HFFc6 (cell line): ENCODE data around the gene RIOX2. TPM values are rescaled to one million over a fixed set of nuclear protein-coding genes. Genes with fewer than 3 reads are reported as not detected.

ENCODE experiments used
- DNase-seq: peaks from one replicate; pipeline ENCODE4 v3.0.0-alpha.2; 2018
- H3K27ac Mint-ChIP-seq: 2 replicates; pipeline ENCODE4 v1.8.0; 2020; ENCODE audit warnings: mild to moderate bottlenecking, mixed read lengths
- H3K27me3 Mint-ChIP-seq: 2 replicates; pipeline ENCODE4 v1.8.0; 2021; ENCODE audit warnings: mild to moderate bottlenecking, moderate library complexity, mixed read lengths; ENCODE audit not compliant: insufficient read depth
- H3K36me3 Mint-ChIP-seq: 2 replicates; pipeline ENCODE4 v1.8.0; 2021; ENCODE audit warnings: low read depth, mixed read lengths
- H3K4me1 Mint-ChIP-seq: 2 replicates; pipeline ENCODE4 v1.8.0; 2020; ENCODE audit warnings: low read depth, mixed read lengths
- H3K4me3 Mint-ChIP-seq: 2 replicates; pipeline ENCODE4 v1.8.0; 2020; ENCODE audit warnings: mild to moderate bottlenecking, moderate library complexity, mixed read lengths
- H3K9me3 Mint-ChIP-seq: 2 replicates; pipeline ENCODE4 v1.8.0; 2020; ENCODE audit warnings: mild to moderate bottlenecking, mixed read lengths
- total RNA-seq, 6 experiments: library from RNA; stranded (reverse); fragmentation: NEBNext Ultra II Directional; extraction: Animal tissue kit (Norgen Biotek cat#: 25700); gene quantifications; 2 replicates in 1 of 6; 3 replicates in 5 of 6; pipeline ENCODE4 v1.2.3, GENCODE V29; 2021
- TF ChIP-seq, protein P1 (sequence below): fragments of 200-600 bp; sonication (generic); IDR thresholded peaks from 2 replicates; pipeline ENCODE4 v1.5.0; 2021; ENCODE audit warnings: antibody characterized with exemption, mild to moderate bottlenecking

Gene RIOX2
- total RNA-seq, 6 experiments from 2014 or later: 27.3 to 38.4 (median 31.3) TPM

DNA sequence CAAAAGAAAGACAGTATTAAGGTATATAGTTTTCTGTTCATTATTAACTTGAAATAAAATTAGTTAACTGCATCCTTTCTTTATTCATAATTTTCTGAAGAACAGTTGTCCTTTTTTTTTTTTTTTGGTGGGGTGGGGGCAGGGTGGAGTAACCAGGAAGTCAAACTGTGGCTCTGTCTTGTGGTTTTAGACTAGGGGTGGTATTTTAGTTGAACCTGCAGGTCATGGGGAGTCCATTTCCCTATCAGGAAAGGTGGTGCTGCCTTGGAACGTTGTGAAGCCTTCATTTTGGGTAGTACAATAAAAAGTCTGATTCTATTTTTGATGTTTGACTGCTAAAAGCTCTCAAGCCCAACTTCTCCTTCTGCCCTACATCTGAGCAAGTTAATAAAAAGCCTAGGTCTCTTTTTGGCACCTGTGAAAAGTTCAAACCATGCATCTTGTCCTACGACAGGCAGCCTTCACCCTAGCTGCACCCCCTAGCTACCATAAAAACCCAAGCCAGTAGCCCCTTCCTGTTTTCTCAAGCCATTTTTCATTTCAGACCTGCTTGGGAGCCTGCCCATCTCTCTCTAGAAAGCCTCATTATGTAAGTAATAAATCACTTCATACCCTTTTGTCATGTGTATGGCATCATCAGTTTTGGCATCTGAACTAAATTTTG, 31.2 kb upstream of the RIOX2 start:
- H3K27ac Mint-ChIP-seq: no peak overlapping the region
- H3K36me3 Mint-ChIP-seq: no peaks in the 10 kb centered on the region
- TF ChIP-seq, protein P1, sequence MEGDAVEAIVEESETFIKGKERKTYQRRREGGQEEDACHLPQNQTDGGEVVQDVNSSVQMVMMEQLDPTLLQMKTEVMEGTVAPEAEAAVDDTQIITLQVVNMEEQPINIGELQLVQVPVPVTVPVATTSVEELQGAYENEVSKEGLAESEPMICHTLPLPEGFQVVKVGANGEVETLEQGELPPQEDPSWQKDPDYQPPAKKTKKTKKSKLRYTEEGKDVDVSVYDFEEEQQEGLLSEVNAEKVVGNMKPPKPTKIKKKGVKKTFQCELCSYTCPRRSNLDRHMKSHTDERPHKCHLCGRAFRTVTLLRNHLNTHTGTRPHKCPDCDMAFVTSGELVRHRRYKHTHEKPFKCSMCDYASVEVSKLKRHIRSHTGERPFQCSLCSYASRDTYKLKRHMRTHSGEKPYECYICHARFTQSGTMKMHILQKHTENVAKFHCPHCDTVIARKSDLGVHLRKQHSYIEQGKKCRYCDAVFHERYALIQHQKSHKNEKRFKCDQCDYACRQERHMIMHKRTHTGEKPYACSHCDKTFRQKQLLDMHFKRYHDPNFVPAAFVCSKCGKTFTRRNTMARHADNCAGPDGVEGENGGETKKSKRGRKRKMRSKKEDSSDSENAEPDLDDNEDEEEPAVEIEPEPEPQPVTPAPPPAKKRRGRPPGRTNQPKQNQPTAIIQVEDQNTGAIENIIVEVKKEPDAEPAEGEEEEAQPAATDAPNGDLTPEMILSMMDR: no peak
- H3K9me3 Mint-ChIP-seq: no peaks in the 10 kb centered on the region
- no peak overlapping the region for H3K4me3 Mint-ChIP-seq
- H3K27me3 Mint-ChIP-seq: peaks cover 7% of the 10 kb centered on the region
- H3K4me1 Mint-ChIP-seq: no peaks in the 10 kb centered on the region
- no peak for DNase-seq

DNA sequence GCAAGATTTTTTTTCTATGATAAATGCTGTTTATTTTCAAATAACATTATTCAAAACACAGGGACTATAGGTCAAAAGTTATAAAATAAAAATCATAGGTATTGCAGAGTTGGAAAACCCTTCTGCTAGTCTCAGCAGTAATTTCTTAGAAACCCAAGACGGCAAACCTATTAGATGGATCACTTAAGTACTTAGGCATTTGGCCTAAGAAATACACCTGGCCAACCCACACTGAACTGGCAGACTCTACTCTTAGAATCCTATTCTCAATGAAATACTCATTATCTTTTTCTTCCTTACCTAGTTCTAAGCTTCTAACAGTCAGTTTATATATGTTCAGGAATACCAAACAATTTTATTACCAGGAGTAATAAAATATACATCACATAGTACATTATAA, 30.5 kb upstream of the RIOX2 start:
- Mint-ChIP-seq H3K4me1 (no peaks in the 10 kb centered on the region), H3K36me3 (no peaks in the 10 kb centered on the region), H3K27me3 (peaks cover 7% of the 10 kb centered on the region), H3K27ac (no peak overlapping the region), H3K4me3 (no peak overlapping the region), H3K9me3 (no peaks in the 10 kb centered on the region)
- DNase-seq: no peak
- TF ChIP-seq, protein P1: no peak

DNA sequence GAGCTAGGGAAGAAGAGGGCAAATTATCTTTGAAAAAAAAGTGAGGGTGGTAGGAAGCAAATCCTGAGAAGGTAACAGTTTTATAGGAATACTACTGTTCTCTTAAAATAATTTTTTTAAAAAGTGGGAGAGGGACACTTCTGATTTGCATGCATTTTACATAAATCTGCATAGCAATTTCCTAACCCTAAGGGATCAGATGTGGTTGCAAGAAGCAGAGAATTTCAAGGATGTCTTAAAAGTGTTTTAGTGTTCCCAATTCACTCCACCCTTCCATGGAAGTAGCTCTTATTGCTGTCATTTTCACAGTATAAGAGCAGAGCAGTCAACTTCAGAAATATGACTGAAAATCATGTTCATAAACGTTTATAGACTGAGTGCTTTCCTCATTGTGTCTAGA, 27.8 kb upstream of the RIOX2 start:
- peaks cover 5% of the 10 kb centered on the region for H3K27me3 Mint-ChIP-seq
- H3K36me3 Mint-ChIP-seq: no peaks in the 10 kb centered on the region
- TF ChIP-seq, protein P1: no peak
- H3K4me1 Mint-ChIP-seq: no peaks in the 10 kb centered on the region
- no peak overlapping the region for H3K4me3 Mint-ChIP-seq
- H3K9me3 Mint-ChIP-seq: no peaks in the 10 kb centered on the region
- H3K27ac Mint-ChIP-seq: no peak overlapping the region
- no peak for DNase-seq

DNA sequence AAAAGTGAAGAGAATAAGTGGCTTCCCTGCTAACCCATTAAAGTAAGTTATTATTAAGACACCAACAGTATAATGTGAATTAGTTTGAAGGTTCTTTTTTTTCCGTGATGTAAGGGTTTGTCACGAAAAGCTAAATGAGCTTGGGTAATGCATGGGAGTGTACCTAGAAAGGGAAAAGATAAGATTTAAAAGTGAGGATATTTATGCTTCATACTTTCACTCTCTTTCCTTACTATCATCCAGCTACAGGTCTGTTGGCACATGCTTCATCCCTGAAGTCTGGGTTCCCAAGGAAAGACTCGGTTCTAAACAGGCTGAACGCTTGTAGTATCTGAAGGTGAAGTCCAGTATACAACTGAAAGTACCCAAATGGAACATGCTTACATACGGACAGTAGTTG, 26.9 kb upstream of the RIOX2 start:
- peaks cover 5% of the 10 kb centered on the region for H3K27me3 Mint-ChIP-seq
- H3K36me3 Mint-ChIP-seq: no peaks in the 10 kb centered on the region
- H3K4me3 Mint-ChIP-seq: no peak overlapping the region
- TF ChIP-seq, protein P1: no peak
- no peak for DNase-seq
- no peaks in the 10 kb centered on the region for H3K9me3 Mint-ChIP-seq
- H3K4me1 Mint-ChIP-seq: no peaks in the 10 kb centered on the region
- no peak overlapping the region for H3K27ac Mint-ChIP-seq

DNA sequence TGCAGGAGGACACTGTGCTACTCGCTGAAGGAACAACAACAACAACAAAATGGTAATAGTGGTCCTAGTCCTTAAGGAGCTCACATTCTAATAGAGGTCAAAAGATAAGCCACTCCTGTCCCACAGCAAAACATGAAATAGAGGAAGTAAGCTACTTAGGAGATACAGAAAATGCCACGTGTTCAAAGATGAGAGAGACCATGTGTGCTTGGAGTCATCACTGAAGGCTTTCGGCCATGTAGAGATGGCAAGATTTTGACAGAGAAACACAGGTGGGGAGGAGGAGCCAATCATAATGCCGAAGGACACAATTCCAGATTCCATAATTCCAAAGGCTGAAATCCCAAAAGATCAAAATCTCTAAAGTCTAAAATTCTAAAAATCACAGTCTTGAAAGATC, 24.8 kb upstream of the RIOX2 start:
- H3K4me3 Mint-ChIP-seq: no peak overlapping the region
- H3K36me3 Mint-ChIP-seq: no peaks in the 10 kb centered on the region
- no peak for DNase-seq
- H3K9me3 Mint-ChIP-seq: no peaks in the 10 kb centered on the region
- no peaks in the 10 kb centered on the region for H3K4me1 Mint-ChIP-seq
- TF ChIP-seq, protein P1: no peak
- H3K27ac Mint-ChIP-seq: no peak overlapping the region
- no peaks in the 10 kb centered on the region; the same call in 1 of the 2 replicates for H3K27me3 Mint-ChIP-seq
